Raji (cell line): ENCODE data around the gene SERF2.

Experiments used
- POLR2A ChIP-seq: IDR thresholded peaks from 2 replicates; pipeline ENCODE4 v1.6.1; 2011; ENCODE audit warnings: low read depth, low read length, control low read depth; ENCODE audit not compliant: insufficient read depth

The SERF2 gene

GRCh38 chr15:43791993-43792760, at the start of gene SERF2:
Gene SERF2 (plus strand): TSS chr15:43792320. CDS start chr15:43792377, 57 bp downstream.
- TF ChIP-seq POLR2A = peak; percentile 93

- TF ChIP-seq POLR2A = peak; percentile 91
These were observed 45.7 kb upstream of the SERF2 start, which contains the start of gene PDIA3 for GRCh38 chr15:43746245-43746902. Gene PDIA3 (plus strand): TSS chr15:43746438. CDS start chr15:43746540, 102 bp downstream.

GRCh38 chr15:43746903-43747309, 45.2 kb upstream of the SERF2 start:
- 0 out of 2 replicates have a peak, but pooled peaks have one; percentile 26 for TF ChIP-seq POLR2A

GRCh38 chr15:43748376-43748775, 43.7 kb upstream of the SERF2 start:
- TF ChIP-seq POLR2A = no peak

GRCh38 chr15:43749690-43750345, 42.3 kb upstream of the SERF2 start:
- peak; percentile 30; the same call in 1 of the 2 replicates for TF ChIP-seq POLR2A

- no peak for TF ChIP-seq POLR2A
These were observed 40.2 kb upstream of the SERF2 start for GRCh38 chr15:43751885-43752284.

- no peak for TF ChIP-seq POLR2A
These were observed 29.3 kb upstream of the SERF2 start for GRCh38 chr15:43762824-43763223.

GRCh38 chr15:43763819-43764446, 28.2 kb upstream of the SERF2 start:
- TF ChIP-seq POLR2A = no peak

GRCh38 chr15:43769584-43770228, 22.4 kb upstream of the SERF2 start:
- 0 out of 2 replicates have a peak, but pooled peaks have one; percentile 14 for TF ChIP-seq POLR2A

- peak; percentile 27; the same call in 1 of the 2 replicates for TF ChIP-seq POLR2A
These were observed 20.3 kb upstream of the SERF2 start for GRCh38 chr15:43771816-43772215.

GRCh38 chr15:43772624-43773023, 19.5 kb upstream of the SERF2 start:
- no peak for TF ChIP-seq POLR2A

GRCh38 chr15:43774062-43774461, 18.1 kb upstream of the SERF2 start:
- no peak for TF ChIP-seq POLR2A

- TF ChIP-seq POLR2A = no peak
These were observed 16.6 kb upstream of the SERF2 start for GRCh38 chr15:43775411-43775965.

GRCh38 chr15:43776101-43776717, 15.9 kb upstream of the SERF2 start:
- no peak for TF ChIP-seq POLR2A
